ENCODE measurements around the gene SF3A2. TPM values are rescaled to one million over a fixed set of nuclear protein-coding genes. Genes with fewer than 3 reads are reported as not detected.

The SF3A2 gene
- total RNA-seq, 4 donors from 2014 or later: 25.7 to 39.8 (median 30.3) TPM

DNA sequence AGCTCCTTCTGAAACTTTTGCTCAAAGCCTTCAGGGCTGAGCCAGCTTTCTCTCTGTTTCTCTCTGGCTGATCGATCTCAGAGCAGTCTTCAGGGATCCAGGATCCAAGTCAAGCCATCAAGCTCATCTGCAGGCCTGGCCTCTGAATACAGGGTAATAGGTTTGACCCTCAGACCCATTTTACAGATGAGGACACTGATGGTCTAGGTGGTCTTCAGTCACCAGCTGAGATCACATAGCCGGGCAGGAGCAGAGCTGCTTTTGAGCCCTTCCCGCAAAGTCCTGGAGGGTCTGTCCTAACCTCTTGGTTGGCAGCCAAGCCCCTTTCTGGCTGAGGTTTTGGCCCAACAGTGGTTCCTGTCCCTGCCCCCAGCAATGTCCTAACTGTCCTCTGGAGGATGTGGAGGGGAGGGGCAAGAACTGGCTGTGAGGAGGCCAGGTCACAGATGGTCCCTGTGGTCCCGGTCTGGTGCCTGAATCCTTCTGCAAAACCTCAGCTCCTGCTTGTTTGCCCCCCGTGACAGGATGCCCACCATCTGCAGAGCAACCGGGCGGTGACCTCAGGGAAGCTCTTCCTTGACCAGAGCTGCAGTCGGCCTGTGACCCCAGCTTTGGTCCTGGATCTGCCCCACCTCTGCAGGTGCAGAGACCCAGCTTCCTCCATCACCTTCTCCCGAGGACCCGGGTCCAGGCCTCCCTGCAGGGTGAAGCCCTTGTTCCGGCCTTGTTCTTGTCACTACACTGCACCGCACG lies 51.1 kb downstream of the SF3A2 start:
- Histone ChIP-seq H3K4me1 (peaks cover 5 to 23% of the 10 kb centered on the region in 2 donors), H3K9me3 (no peaks in the 10 kb centered on the region), H3K4me3 (replicated peaks in 1 of 3) (no peak overlapping the region), H3K27me3 (peaks cover 23% of the 10 kb centered on the region), H3K27ac (no peak overlapping the region), H3K36me3 (no peaks in the 10 kb centered on the region)
- intact Hi-C loops (cut with DNase I): no loop called here
- no peak for DNase-seq
- WGBS, 2 donors: 85 to 86% methylated on average over 13 of the region's 13 CpGs
- TF ChIP-seq, protein P1, sequence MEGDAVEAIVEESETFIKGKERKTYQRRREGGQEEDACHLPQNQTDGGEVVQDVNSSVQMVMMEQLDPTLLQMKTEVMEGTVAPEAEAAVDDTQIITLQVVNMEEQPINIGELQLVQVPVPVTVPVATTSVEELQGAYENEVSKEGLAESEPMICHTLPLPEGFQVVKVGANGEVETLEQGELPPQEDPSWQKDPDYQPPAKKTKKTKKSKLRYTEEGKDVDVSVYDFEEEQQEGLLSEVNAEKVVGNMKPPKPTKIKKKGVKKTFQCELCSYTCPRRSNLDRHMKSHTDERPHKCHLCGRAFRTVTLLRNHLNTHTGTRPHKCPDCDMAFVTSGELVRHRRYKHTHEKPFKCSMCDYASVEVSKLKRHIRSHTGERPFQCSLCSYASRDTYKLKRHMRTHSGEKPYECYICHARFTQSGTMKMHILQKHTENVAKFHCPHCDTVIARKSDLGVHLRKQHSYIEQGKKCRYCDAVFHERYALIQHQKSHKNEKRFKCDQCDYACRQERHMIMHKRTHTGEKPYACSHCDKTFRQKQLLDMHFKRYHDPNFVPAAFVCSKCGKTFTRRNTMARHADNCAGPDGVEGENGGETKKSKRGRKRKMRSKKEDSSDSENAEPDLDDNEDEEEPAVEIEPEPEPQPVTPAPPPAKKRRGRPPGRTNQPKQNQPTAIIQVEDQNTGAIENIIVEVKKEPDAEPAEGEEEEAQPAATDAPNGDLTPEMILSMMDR (IDR thresholded peaks at IDR 0.05): no peak
- TF ChIP-seq POLR2A (IDR thresholded peaks at IDR 0.05): no peak

DNA sequence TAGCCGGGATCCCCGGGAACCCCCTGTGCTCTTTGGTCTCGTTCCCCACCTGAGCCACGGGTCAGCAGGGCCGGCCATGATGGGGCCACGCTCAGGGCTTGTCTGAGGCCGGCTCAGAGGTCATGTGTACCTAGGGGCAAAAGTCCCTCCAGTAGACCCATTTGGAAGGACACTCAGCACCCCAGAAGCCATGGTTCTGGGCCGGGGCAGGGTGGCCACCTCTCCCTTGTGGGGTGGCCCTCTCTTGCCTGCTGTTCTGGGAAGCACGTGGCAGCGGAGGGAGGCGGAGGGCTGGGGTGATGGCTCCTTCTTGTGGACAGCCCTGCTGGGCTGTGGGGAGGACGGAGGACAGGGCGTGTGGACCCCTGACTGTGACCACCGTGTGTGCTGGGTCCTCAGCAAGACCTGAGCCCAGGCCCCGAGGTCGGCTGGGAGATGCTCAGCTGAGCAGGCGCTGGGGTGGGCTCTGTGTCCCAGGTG lies 51.8 kb downstream of the SF3A2 start:
- Histone ChIP-seq H3K4me3 (replicated peaks in 1 of 3) (no peak overlapping the region), H3K4me1 (peaks cover 5 to 23% of the 10 kb centered on the region in 2 donors), H3K27ac (no peak overlapping the region), H3K27me3 (peaks cover 23% of the 10 kb centered on the region), H3K36me3 (no peaks in the 10 kb centered on the region), H3K9me3 (no peaks in the 10 kb centered on the region)
- TF ChIP-seq POLR2A (IDR thresholded peaks at IDR 0.05): no peak
- TF ChIP-seq, protein P1 (IDR thresholded peaks at IDR 0.05): no peak
- 83 to 90% methylated on average over 13 to 17 of the region's 17 CpGs for WGBS, 2 donors
- no peak for DNase-seq
- intact Hi-C loops (cut with DNase I): no loop called here

DNA sequence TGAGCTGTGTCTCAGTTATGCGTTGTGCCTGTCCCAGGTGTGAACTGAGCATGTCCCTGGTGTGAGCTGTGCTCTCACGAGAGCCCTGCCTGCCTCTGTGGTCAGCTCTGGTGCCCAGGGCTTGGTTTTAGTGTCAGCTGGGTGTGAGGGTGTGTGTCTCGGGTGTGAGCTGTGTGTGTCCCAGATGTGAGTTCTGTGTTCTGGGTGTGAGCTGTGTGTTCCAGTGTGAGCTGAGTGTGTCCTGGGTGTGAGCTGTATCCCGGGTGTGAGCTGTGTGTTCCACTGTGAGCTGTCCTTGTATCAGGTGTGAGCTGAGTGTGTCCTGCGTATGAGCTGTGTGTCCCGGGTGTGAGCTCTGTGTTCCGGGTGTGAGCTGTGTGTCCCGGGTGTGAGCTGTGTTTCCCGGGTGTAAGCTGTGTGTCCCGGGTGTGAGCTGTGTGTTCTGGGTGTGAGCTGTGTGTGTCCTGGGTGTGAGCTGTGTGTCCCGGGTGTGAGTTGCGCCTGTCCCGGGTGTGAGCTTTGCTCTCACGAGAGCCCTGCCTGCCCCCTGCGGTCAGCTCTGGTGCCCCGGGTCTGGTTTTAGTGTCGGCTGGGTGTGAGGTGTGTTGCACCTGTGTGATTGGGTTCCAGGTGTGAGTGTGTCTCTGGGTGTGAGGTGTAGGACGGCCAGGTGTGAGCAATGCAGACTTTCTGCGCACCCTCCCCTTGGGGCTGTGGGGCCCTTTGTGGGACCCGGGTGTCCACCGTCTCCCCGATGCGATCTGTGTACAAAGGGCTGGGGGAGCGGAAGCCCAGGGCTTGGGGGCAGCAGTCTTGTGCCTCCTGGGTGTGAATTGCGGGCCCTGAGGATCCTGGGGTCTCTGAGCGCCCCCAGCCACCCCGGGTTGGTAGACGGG lies 52.4 kb downstream of the SF3A2 start:
- WGBS, 2 donors: 50 to 53% methylated on average over 13 to 16 of the region's 28 CpGs
- no peaks in the 10 kb centered on the region for H3K36me3 ChIP-seq

DNA sequence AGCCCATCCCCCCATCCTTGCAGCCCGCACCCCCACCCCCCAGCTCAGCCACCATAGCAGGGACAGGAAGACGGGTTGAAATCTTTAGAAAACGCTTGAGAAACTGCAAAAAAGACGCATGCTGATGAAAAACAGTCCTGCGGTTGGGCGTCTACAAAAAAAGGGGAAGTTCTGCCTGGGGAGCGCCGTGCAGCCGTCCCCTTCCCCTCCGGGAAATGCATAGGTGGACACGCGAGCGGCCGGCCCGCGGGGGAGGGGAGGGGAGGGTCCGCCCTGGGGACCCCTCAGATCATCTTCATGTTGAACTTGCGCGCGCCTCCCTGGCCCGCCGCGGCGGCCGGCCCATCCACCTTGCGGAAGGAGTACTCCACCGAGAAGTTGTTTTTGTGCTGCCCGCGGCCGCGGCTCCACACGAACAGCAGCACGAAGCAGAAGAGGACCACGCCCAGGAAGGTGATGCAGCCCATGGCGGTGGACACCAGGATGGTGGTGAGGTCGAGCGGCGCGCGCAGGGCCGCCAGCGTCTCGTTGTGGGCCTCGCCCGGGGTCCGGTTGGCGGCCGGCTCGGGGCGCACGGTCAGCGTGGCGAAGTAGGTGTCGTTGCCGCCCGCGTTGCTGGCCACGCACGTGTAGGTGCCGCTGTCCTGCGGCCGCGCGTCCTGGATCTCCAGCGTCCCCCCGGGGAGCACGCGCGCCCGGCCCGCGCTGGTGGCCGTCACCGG lies 53.3 kb downstream of the SF3A2 start:
- peak overlapping the region in 1 of 3 donors; percentile 28 for H3K4me3 ChIP-seq (replicated peaks in 1 of 3)
- H3K4me1 ChIP-seq: peaks cover 5 to 26% of the 10 kb centered on the region in 2 donors
- intact Hi-C loops (cut with DNase I): no loop called here
- TF ChIP-seq, protein P1 (IDR thresholded peaks at IDR 0.05): no peak
- TF ChIP-seq POLR2A (IDR thresholded peaks at IDR 0.05): no peak
- H3K9me3 ChIP-seq: no peaks in the 10 kb centered on the region
- no peaks in the 10 kb centered on the region for H3K36me3 ChIP-seq
- 2% methylated on average over 23 of the region's 74 CpGs; no CpG with 5 or more reads in 1 of the 2 donors for WGBS, 2 donors
- peaks cover 23% of the 10 kb centered on the region for H3K27me3 ChIP-seq
- peak in 1 of 2 donors; percentile 20 for DNase-seq
- H3K27ac ChIP-seq: no peak overlapping the region

More for the DNA sequence above, 52.4 kb downstream of the SF3A2 start:
- Histone ChIP-seq H3K4me1 (peaks cover 5 to 23% of the 10 kb centered on the region in 2 donors), H3K9me3 (no peaks in the 10 kb centered on the region), H3K4me3 (replicated peaks in 1 of 3) (no peak overlapping the region), H3K27ac (no peak overlapping the region), H3K27me3 (peaks cover 23% of the 10 kb centered on the region)
- no peak for TF ChIP-seq POLR2A (IDR thresholded peaks at IDR 0.05)
- TF ChIP-seq, protein P1 (IDR thresholded peaks at IDR 0.05): no peak
- DNase-seq: no peak
- intact Hi-C loops (cut with DNase I): no loop called here
